Measurements from ENCODE around the gene TMBIM1. TPM values are rescaled to one million over a fixed set of nuclear protein-coding genes. Genes with fewer than 3 reads are reported as not detected.

TMBIM1 gene
- polyA plus RNA-seq, 1 of the 3 experiments (the other 2 are of a cell fraction), result 7.8 TPM

DNA sequence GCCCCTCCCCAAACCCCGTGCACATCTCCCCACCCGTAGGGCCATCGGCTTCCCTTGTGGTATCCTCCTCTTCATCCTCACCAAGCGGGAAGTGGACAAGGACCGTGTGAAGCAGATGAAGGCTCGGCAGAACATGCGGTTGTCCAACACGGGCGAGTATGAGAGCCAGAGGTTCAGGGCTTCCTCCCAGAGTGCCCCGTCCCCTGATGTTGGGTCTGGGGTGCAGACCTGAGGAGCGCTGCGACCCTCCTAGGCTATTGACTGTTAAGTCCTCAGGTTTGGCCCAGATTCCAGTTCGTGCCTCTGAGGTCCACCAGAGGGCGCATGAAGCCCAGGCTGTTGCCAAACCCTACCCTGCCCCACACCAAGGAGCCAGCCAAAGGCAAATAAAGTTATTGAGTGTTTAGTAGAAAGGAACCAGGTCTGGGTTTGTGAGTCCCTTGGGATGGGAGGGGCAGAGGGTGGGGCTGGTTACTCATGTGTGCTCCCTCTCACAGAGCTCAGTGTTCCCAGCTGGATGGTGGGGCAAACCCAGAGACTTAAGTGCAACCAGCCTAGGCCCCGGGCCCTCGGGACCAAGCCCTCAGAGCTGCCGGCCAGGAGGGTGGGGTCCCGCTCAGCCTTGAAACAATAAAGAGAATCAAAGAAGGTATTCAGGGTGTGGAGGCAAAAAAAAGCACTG lies 19.6 kb downstream of the TMBIM1 start:
- H3K9ac ChIP-seq, result no peak overlapping the region
- H3K36me3 ChIP-seq (replicated peaks in 1 of 2; ENCODE audit: control insufficient read depth in 1 of 2, insufficient read depth in 2 of 2, low read length in 1 of 2), result peaks cover 22 to 29% of the 10 kb centered on the region in 2 experiments
- no peaks in the 10 kb centered on the region for H3K9me2 ChIP-seq
- H3K9me3 ChIP-seq, result no peaks in the 10 kb centered on the region
- 35% methylated on average over 15 of the region's 18 CpGs for WGBS (ENCODE audit: low lambda C conversion rate)
- no peak overlapping the region for H3K27ac ChIP-seq (ENCODE audit: low read depth in 2 of 2, low read length in 1 of 2)
- CTCF ChIA-PET, result interaction anchor here (0.5 to 5.7 kb wide), 29 partner anchors 9 to 428 kb away, joined by 3 to 47 read pairs (median 4); partner anchors contain the start of genes CATIP and GPBAR1
- POLR2A ChIA-PET, result no interaction called here
- H3K4me3 ChIP-seq (ENCODE audit: low read depth in 2 of 2, low read length in 1 of 2), result no peak overlapping the region; a peak in 1 of 4 replicates
- H3K27me3 ChIP-seq (ENCODE audit: insufficient read depth), result no peaks in the 10 kb centered on the region
- no peak overlapping the region for H2AFZ ChIP-seq (ENCODE audit: low read depth)
- no peaks in the 10 kb centered on the region for H3F3A ChIP-seq (replicated peaks; ENCODE audit: insufficient read depth)
- TF ChIP-seq, protein P1, sequence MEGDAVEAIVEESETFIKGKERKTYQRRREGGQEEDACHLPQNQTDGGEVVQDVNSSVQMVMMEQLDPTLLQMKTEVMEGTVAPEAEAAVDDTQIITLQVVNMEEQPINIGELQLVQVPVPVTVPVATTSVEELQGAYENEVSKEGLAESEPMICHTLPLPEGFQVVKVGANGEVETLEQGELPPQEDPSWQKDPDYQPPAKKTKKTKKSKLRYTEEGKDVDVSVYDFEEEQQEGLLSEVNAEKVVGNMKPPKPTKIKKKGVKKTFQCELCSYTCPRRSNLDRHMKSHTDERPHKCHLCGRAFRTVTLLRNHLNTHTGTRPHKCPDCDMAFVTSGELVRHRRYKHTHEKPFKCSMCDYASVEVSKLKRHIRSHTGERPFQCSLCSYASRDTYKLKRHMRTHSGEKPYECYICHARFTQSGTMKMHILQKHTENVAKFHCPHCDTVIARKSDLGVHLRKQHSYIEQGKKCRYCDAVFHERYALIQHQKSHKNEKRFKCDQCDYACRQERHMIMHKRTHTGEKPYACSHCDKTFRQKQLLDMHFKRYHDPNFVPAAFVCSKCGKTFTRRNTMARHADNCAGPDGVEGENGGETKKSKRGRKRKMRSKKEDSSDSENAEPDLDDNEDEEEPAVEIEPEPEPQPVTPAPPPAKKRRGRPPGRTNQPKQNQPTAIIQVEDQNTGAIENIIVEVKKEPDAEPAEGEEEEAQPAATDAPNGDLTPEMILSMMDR (IDR thresholded peaks at IDR 0.05), result peak; percentile 88
- TF ChIP-seq NFIC (IDR thresholded peaks at IDR 0.05; ENCODE audit: borderline replicate concordance) (peak; percentile 75), CHD2 (IDR thresholded peaks at IDR 0.05; ENCODE audit: low read length, partially characterized antibody) (peak; percentile 40), TAF1 (IDR thresholded peaks at IDR 0.05; ENCODE audit: borderline replicate concordance, low read depth, low read length) (no peak), RAD21 (IDR thresholded peaks at IDR 0.05; ENCODE audit: low read length) (peak; percentile 84), SMC3 (IDR thresholded peaks at IDR 0.05; ENCODE audit: low read depth, low read length) (peak; percentile 85)
- H3K4me1 ChIP-seq (ENCODE audit: control insufficient read depth in 1 of 2, insufficient read depth in 2 of 2, low read depth in 1 of 2, low read length in 1 of 2), result peaks cover 14 to 19% of the 10 kb centered on the region in 2 experiments; a peak in 1 of 4 replicates
- peaks cover 6% of the 10 kb centered on the region; the same call in 1 of the 2 replicates for H4K20me1 ChIP-seq (ENCODE audit: insufficient read depth)
- peak overlapping the region; percentile 94; the same call in 1 of the 2 replicates for H3K4me2 ChIP-seq
- DNase-seq, result peak; percentile 79
- peaks cover 41% of the 10 kb centered on the region for H3K79me2 ChIP-seq (ENCODE audit: insufficient read depth)

DNA sequence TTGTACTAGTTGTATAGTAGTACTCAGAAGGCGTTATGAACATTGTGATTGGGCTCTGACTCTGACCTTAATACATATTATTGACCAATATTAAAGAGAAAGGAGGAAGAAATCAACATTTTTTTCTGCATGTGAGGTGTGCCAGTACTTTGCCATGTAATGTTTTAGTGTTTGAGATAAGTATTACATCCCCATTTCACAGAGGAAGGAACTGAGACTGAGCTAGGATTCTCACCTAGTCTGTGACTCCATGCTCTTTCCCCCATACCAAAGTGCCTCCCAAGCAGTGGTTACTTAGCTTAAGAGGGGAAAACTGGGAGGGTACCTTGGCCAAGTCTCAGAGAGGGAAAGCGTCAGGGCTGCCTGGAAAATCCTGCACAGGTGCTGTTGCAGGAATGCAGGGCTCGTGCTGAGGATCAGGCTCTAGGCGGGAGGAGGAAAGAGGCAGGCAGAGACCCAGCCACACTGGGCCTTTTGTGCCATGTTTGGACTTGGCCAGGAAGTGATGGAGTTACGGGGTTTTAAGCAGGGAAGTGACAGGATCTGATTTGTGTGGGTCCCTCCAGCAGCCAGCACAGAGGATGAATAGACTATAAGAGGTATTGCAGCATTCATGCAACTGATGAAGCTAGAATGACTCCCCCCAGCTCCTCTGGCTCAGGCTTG lies 20.3 kb downstream of the TMBIM1 start:
- WGBS (ENCODE audit: low lambda C conversion rate), result 71% methylated on average over 5 of the region's 5 CpGs
- H3F3A ChIP-seq (replicated peaks; ENCODE audit: insufficient read depth), result no peaks in the 10 kb centered on the region
- H3K9ac ChIP-seq, result no peak overlapping the region
- no peak overlapping the region for H3K27ac ChIP-seq (ENCODE audit: low read depth in 2 of 2, low read length in 1 of 2)
- peak overlapping the region; percentile 94; the same call in 1 of the 2 replicates for H3K4me2 ChIP-seq
- peaks cover 6% of the 10 kb centered on the region; the same call in 1 of the 2 replicates for H4K20me1 ChIP-seq (ENCODE audit: insufficient read depth)
- H3K4me1 ChIP-seq (ENCODE audit: control insufficient read depth in 1 of 2, insufficient read depth in 2 of 2, low read depth in 1 of 2, low read length in 1 of 2), result peaks cover 14 to 19% of the 10 kb centered on the region in 2 experiments; a peak in 1 of 4 replicates
- H3K79me2 ChIP-seq (ENCODE audit: insufficient read depth), result peaks cover 47% of the 10 kb centered on the region
- ChIA-PET CTCF (interaction anchor here (0.5 to 5.7 kb wide), 23 partner anchors 10 to 429 kb away, joined by 3 to 47 read pairs (median 5); partner anchors contain the start of genes CATIP and GPBAR1), POLR2A (no interaction called here)
- no peaks in the 10 kb centered on the region for H3K9me3 ChIP-seq
- H3K9me2 ChIP-seq, result no peaks in the 10 kb centered on the region
- H3K4me3 ChIP-seq (ENCODE audit: low read depth in 2 of 2, low read length in 1 of 2), result peak overlapping the region in 1 of 2 experiments; percentile 85; a peak in 1 of 4 replicates
- H2AFZ ChIP-seq (ENCODE audit: low read depth), result no peak overlapping the region
- peaks cover 28 to 34% of the 10 kb centered on the region in 2 experiments for H3K36me3 ChIP-seq (replicated peaks in 1 of 2; ENCODE audit: control insufficient read depth in 1 of 2, insufficient read depth in 2 of 2, low read length in 1 of 2)
- H3K27me3 ChIP-seq (ENCODE audit: insufficient read depth), result no peaks in the 10 kb centered on the region
- no peak for DNase-seq
- TF ChIP-seq FOXJ3 (CRISPR knock-in tag; IDR thresholded peaks at IDR 0.05), result no peak
- no peak for TF ChIP-seq GATA2 (CRISPR knock-in tag; IDR thresholded peaks at IDR 0.05)
- TF ChIP-seq MEF2A (IDR thresholded peaks at IDR 0.05; ENCODE audit: borderline replicate concordance, low read depth), result no peak
- TF ChIP-seq, protein P2, sequence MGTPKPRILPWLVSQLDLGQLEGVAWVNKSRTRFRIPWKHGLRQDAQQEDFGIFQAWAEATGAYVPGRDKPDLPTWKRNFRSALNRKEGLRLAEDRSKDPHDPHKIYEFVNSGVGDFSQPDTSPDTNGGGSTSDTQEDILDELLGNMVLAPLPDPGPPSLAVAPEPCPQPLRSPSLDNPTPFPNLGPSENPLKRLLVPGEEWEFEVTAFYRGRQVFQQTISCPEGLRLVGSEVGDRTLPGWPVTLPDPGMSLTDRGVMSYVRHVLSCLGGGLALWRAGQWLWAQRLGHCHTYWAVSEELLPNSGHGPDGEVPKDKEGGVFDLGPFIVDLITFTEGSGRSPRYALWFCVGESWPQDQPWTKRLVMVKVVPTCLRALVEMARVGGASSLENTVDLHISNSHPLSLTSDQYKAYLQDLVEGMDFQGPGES (IDR thresholded peaks at IDR 0.05; ENCODE audit: low read depth, low read length), result no peak
- TF ChIP-seq NFIC (IDR thresholded peaks at IDR 0.05; ENCODE audit: borderline replicate concordance), result no peak
- TF ChIP-seq POLR2AphosphoS5 (IDR thresholded peaks at IDR 0.05; ENCODE audit: low read depth, low read length), result no peak
- no peak for TF ChIP-seq RCOR1 (IDR thresholded peaks at IDR 0.05; ENCODE audit: low read length)
- TF ChIP-seq, protein P3, sequence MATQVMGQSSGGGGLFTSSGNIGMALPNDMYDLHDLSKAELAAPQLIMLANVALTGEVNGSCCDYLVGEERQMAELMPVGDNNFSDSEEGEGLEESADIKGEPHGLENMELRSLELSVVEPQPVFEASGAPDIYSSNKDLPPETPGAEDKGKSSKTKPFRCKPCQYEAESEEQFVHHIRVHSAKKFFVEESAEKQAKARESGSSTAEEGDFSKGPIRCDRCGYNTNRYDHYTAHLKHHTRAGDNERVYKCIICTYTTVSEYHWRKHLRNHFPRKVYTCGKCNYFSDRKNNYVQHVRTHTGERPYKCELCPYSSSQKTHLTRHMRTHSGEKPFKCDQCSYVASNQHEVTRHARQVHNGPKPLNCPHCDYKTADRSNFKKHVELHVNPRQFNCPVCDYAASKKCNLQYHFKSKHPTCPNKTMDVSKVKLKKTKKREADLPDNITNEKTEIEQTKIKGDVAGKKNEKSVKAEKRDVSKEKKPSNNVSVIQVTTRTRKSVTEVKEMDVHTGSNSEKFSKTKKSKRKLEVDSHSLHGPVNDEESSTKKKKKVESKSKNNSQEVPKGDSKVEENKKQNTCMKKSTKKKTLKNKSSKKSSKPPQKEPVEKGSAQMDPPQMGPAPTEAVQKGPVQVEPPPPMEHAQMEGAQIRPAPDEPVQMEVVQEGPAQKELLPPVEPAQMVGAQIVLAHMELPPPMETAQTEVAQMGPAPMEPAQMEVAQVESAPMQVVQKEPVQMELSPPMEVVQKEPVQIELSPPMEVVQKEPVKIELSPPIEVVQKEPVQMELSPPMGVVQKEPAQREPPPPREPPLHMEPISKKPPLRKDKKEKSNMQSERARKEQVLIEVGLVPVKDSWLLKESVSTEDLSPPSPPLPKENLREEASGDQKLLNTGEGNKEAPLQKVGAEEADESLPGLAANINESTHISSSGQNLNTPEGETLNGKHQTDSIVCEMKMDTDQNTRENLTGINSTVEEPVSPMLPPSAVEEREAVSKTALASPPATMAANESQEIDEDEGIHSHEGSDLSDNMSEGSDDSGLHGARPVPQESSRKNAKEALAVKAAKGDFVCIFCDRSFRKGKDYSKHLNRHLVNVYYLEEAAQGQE (IDR thresholded peaks at IDR 0.05; ENCODE audit: low read depth, low read length), result no peak
- no peak for TF ChIP-seq EP300 (IDR thresholded peaks at IDR 0.05; ENCODE audit: borderline replicate concordance in 1 of 2, low read depth in 1 of 2, low read length in 1 of 2)
- no peak for TF ChIP-seq GABPA (IDR thresholded peaks at IDR 0.05; ENCODE audit: low read depth)
- TF ChIP-seq CHD2 (IDR thresholded peaks at IDR 0.05; ENCODE audit: low read length, partially characterized antibody), result no peak
- TF ChIP-seq FOXM1 (IDR thresholded peaks at IDR 0.05; ENCODE audit: low read depth), result no peak
- TF ChIP-seq, protein P4, sequence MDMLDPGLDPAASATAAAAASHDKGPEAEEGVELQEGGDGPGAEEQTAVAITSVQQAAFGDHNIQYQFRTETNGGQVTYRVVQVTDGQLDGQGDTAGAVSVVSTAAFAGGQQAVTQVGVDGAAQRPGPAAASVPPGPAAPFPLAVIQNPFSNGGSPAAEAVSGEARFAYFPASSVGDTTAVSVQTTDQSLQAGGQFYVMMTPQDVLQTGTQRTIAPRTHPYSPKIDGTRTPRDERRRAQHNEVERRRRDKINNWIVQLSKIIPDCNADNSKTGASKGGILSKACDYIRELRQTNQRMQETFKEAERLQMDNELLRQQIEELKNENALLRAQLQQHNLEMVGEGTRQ (IDR thresholded peaks at IDR 0.05; ENCODE audit: borderline replicate concordance, low read depth, low read length), result no peak
- no peak for TF ChIP-seq TCF12 (IDR thresholded peaks at IDR 0.05)
